GM21717 (cell line): ENCODE data around the gene CXorf65.
A peak's percentile ranks its signal among the peaks of the same experiment; 100 is the strongest.

Experiments used
- ATAC-seq: cut with Tn5 transposase; IDR thresholded peaks from one replicate; pipeline ENCODE4 v1.9.1; 2021; ENCODE audit warnings: mild to moderate bottlenecking, moderate library complexity; ENCODE audit not compliant: unreplicated experiment

CXorf65 gene

DNA sequence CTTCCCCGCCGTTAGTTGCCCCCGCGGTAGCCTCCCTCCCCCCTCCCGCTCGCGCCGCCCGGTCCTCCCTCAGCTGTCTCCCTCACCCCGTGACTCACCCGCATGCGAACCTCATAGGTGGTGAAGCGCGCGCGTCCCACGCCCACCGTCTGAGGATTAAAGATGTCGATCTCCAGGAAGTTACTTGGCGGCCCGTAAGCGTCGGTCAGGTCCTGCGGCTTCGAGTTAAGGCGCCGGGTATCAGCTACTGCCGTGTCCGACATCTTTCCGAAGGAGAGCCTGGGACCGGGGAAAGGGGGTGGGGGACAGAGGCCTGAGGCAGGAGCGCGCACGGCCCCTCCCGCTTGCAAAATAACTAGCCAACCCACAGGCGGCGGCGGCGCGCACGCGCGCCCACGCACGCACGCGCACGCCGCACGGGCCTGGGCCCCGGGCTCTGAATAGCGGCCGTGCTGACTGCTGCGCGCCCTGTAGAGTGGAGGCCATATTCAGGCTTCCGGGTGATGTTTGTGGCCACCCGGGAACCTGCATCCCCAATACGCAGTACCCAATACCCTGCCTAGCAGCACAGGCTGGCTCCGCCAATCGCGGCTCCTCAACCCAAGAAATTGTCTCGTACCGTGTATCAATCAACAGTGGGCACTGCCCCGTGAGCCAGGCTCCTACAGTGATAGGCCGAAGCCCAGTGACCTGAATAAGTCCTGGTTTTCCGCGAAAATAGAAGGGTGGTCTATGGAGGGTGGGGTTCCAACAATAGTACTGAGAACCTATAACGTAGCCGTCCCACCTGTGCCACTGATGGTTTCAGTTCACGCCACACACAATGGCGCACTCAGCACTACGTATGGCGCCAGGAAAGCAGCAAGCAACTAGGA lies 38.3 kb downstream of the CXorf65 start, which contains the start of gene SNX12:
TSS of gene SNX12 (minus strand) at position 291 of the 875 bp plus-strand sequence. CDS start at position 263, 28 bp downstream.
- ATAC-seq = peak; percentile 95

DNA sequence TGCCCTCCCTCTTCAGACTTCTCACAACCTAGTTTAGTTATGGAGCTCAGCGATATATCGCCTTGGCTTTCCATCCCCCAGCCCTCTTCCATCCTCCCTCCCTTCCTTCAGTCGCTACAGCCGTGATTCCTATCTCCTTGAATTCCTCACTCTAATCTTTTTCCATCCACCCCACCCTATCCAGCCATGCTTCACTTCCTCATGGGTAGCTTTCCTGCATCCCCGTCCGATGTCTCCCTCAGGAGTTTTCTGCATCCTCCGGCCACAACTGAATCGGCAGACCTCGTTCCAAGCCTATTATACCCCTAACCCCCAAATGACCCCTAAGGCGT lies 38.9 kb downstream of the CXorf65 start:
- ATAC-seq = peak; percentile 2

DNA sequence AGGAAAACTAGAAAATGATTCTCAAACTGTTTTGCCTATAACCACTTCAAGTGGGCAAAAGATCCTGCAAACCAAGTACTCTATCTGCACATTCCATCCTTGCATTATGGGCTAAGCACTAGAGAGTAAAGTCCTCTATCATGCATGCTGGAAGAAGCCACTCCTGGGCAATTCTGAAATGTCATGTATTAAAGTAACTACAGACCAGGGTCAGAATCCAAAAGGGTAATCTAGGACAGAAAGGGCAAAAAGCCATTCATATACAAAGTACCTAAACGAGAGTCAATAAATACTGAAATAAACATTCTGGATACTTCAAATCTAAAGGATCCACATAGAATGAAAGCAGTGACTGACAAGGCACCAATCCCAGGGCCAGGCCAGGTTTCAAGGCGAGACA lies 39.5 kb downstream of the CXorf65 start:
- ATAC-seq = no peak

- ATAC-seq = no peak
Measured at GRCh38 chrX:71060127-71060526, 46.4 kb downstream of the CXorf65 start.

- ATAC-seq = no peak
Measured at GRCh38 chrX:71057848-71058530, 48.6 kb downstream of the CXorf65 start.

DNA sequence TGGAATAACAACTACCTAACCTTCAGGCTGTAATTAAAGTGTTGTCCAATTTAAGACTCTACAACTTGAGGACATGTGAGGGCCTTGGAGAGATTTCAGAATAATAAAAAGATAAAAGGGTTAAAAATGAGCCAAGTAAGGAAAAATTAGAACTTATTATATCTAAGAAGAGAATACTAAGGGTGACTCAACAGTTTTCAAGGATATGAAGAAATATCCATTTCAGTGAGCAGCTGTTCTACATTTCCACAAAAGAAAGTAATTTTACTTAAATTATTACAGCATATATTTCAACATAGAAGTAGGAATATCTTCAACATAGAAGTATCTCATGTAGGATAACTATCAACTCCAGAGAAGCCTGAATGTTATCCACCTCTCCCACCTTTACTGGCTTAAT lies 49.7 kb downstream of the CXorf65 start:
- ATAC-seq = no peak
